HuH-7 (cell line): ENCODE results near the gene MRPL41.
"Not testable (repeated sequence)": the region's sequence is repeated elsewhere in the genome, so short reads cannot be mapped to it uniquely, and the experiment has no call there.

Experiments
- DNase-seq: peaks from one replicate; pipeline ENCODE4 v3.0.0; 2011; ENCODE audit warnings: low spot score

Gene MRPL41

DNA sequence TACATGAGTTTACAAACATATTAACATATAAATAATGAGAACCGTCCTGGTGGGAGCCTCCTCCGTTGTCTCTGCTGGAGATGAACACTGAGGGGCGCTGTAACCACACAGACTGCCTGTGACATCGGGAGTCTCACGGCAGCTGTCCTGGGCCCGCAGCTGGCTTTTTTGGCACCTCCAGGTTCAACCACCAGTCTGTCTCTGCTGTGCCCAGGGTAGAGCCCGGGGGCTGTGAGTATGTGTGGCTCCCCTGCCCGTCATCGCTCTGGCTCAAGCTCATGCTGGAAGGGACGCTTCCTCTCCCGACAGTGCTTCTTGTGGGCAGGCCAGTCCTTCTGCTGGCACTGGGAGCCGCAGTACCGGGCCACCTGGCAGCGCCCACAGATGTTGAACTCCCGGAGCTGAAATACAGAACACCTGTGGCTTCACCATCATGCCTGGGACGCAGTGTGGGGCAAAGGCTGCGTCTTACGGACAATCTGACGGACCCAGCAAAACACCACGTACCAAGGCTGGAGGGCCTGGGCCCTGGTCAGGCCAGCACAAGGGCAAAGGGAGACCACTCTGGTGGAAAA is 30.7 kb downstream of the MRPL41 start:
- DNase-seq: peak; percentile 67

DNA sequence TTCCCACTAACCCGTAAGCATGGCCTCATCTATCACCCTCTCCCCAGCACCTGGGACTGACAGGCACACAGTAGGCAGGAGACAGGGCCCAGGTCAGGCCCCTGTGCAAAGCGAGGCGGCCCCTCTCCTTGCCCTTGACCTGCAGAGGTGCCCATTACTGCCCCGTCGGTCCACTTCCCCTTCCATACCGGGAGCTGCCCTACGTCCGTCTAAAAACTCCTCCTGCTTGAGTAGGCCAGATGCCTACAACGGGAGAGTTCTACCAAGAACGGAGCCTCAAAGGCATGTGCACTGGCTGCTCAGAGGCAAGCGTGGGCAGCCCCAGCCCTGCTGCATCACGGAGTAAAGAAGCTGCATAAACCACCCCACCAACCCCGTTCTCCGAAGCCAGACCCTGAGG is 31.7 kb downstream of the MRPL41 start:
- DNase-seq: no peak

DNA sequence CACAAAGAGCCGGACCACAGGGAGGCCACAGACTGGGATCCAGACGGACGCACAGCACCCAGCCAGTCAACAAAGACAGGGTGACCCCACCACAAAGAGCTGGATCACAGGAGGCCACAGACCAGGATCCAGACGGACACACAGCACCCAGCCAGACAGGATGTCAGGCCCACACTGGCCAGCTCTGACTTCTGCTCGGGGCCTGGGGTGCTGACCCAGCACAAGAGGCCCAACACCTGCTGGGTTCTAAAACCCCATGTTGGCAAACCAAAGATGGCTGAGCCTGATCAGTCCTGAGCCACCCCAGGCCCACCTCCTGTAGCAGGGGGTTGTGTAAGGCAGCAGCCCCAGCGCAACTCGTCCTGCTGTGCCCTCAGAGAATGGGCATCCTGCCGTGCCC is 32.3 kb downstream of the MRPL41 start:
- DNase-seq: no peak

- DNase-seq: no peak
Observed at GRCh38 chr9:137586854-137587253, 35.2 kb downstream of the MRPL41 start.

DNA sequence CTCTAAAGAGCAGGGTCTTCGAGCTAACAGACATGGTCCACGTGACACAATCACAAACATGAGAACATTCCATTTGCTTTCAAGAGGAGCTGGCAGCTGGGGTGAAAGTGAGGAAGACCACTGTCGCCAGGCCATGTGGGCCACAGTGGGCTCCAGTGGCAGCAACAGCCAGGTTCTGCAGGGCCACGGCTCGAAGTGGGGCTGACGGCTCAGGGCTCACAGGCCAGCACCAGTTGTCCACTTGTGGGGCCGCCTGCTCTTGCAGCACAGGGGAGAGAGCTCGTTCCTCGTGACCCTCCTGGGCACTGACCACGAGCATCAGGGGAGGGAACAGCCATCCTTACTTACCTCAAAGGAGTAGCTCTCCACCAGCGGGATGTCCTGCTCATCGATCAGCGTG is 36.6 kb downstream of the MRPL41 start:
- DNase-seq: no peak

GRCh38 chr9:137588891-137589290 is 37.2 kb downstream of the MRPL41 start:
- no peak for DNase-seq

DNA sequence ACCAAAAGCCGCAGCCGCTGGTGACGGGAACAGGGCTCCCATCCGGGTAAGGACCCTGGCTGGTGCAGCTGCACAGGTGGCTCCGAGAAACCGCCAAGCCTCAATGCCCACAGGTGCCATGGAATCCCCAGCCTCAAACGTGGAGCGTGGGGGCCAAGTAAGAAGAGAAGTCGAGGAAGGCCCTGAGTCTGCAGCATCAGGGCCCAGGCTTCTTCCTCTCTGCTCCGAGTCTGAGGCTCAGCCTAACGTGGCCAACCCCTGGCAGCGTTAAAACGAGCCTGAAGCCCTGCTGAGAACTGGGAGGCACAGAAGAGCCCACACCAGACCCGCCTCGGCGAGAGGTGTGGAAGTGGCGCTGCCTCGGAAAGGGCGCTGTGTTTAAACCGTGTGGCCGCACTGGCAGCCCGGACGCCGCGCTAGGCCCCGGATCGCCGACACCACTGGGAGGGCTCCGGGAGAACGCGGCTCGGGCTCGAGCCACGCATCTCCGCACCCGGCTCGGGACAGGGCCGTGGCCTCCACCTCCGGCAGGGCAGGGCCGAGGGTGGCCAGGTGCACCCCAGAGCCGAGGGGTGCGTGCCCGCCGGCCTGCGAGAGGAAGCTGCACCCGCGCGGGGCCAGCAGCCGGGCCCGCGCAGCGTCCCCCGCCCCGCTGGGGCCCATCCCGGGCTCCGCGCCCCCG is 37.9 kb downstream of the MRPL41 start:
- DNase-seq: no peak

DNA sequence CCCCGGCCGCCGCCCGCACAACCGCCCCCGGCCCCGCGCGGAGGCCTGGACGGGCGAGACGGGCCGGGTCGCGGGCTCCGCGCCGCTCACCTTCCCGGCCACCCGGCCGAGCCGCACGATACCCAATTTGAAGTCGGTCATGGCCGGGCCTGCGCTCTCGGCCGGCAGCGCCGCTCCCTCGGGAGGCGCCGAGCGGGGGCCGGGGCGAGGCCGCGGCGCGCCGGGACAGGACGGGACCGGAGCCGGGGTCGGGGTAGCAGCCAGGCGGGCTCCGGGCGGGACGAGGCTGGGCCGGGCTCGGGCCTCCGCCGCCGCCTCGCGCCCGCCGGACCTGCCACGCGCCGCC is 38.4 kb downstream of the MRPL41 start:
- no peak for DNase-seq

DNA sequence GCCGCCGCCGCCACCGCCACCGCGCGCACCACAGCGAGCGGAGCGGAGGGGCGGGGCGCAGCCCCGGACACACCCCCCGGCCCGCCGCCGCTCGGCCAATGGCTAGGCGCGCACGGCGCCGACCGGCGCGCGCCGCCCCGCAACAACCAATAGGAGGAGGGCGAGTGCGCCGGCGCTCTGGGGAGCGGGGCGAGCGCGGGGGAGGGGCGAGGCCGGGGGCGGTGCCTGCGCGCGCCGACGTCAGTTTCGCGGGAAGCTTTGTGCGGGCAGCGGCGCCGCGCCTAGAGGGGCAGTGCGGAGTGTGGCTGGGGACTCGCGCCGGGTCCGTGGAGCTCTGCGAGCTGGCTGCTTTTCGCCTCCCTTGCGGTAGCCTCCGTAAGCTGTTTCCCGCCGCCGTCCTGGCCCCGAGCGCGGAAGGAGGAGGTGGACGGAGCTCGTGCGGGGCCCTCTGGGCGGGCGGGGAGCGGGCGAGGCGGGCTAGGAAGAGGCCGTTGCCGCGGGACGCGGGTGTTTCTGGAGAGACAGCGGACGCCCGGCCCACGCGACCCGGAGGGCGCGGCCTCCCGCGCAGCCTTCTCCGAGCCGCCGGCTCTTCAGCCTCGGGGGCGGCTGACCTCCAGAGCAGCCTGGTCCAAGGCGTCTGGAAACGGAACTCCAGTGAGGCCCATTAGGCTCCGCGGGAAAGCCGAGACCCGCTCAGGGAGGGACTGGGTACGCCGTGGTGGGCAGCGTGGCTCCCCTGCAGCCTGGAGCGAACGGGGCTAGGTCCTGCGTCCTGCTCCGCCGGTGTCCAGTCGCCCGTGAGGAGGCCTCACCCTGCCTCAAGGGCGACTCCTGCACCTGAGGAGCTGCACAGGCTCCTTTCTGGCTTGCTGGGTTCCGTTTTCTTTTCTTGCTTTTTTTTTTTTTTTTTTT is 39.0 kb downstream of the MRPL41 start, which contains the start of gene ZMYND19:
TSS of gene ZMYND19 (minus strand) at position 44 of the 915 bp plus-strand sequence. CDS start 249 bp downstream, outside the sequence.
- peak; percentile 99 for DNase-seq

- no peak for DNase-seq
Observed at GRCh38 chr9:137592767-137593166, 41.1 kb downstream of the MRPL41 start.

- no peak for DNase-seq
Observed at GRCh38 chr9:137593176-137593575, 41.5 kb downstream of the MRPL41 start.

DNA sequence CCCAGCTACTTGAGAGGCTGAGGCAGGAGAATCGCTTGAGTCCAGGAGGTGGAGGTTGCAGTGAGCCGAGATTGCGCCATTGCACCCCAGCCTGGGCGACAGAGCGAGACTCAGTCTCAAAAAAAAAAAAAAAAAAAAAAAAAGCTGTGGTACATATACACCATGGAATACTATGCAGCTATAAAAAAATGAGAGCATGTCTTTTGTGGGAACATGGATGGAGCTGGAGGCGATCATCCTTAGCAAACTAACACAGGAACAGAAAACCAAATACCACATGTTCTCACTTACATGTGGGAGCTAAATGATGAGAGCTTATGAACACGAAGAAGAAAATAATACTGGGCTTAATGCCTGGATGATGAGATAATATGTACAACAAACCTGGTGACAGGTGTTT is 44.9 kb downstream of the MRPL41 start:
- DNase-seq: not testable (repeated sequence)

DNA sequence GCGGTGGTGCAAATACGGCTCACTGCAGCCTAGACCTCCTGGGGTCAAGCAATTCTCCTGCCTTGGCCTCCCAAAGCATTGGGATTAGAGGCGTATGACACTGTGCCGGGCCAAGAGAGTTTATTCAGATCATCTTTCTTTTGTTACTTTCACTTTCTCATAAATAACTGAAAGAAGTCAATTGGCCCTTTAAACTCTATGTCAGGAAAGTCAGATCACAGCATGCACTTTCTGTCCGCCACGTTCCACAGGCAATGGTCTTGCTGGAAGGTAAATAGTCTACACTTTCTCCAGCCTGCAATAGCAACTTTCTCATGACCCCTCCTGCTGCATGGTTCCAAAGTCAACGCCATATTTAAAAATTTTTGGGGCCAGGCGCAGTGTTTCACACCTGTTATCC is 47.3 kb downstream of the MRPL41 start:
- DNase-seq: no peak
